ENCODE data around the gene SFXN4. TPM values are rescaled to one million over a fixed set of nuclear protein-coding genes. Genes with fewer than 3 reads are reported as not detected.
"Not testable (repeated sequence)": the region's sequence is repeated elsewhere in the genome, so short reads cannot be mapped to it uniquely, and the experiment has no call there.

Gene SFXN4
- polyA plus RNA-seq, 2 of the 4 experiments (the other 2 are of a cell fraction): 39.3 to 66.0 TPM

DNA sequence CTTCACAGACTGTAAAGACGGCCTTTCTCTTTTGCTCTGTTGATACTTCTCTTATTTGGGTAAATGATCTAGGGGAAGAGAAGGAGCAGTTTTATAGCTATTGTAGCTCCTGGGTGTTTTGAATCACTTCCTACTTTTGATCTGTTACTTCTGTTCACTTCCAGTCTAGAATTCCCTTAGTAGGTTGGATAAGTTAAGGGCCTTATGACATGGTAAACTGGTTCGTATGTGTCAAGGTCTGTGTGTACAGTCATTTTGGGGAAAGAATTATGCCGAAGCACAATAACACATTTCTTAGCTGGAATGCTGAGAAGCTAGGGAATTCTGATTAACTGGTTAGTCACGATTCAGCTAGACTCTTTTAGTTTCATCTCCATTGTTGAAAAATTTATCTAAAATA is 53.5 kb downstream of the SFXN4 start:
- no peak for ATAC-seq
- DNase-seq (ENCODE audit: low read depth in 1 of 2, low spot score in 1 of 2): no peak
- Histone ChIP-seq H3K4me3 (no peak overlapping the region), H3K4me2 (no peak overlapping the region), H3K4me1 (peaks cover 34% of the 10 kb centered on the region), H3K9me3 (no peaks in the 10 kb centered on the region), H3K27ac (peak overlapping the region in 1 of 2 experiments; percentile 14; a peak in 1 of 6 replicates)
- CTCF ChIA-PET: interaction anchor here (0.9 to 1.2 kb wide), 2 partner anchors 8 to 28 kb away, joined by 4 read pairs; partner anchors contain the start of gene DENND10
- POLR2A ChIA-PET: interaction anchor here (1.4 to 2.8 kb wide), 2 partner anchors 8 to 53 kb away, joined by 6 to 32 read pairs; partner anchors contain the start of genes DENND10 and SFXN4
- TF ChIP-seq MAFK (IDR thresholded peaks at IDR 0.05; ENCODE audit: partially characterized antibody): no peak
- FAIRE-seq: no peak
- WGBS (ENCODE audit: missing lambda C conversion rate): 89% methylated on average over 4 of the region's 4 CpGs

DNA sequence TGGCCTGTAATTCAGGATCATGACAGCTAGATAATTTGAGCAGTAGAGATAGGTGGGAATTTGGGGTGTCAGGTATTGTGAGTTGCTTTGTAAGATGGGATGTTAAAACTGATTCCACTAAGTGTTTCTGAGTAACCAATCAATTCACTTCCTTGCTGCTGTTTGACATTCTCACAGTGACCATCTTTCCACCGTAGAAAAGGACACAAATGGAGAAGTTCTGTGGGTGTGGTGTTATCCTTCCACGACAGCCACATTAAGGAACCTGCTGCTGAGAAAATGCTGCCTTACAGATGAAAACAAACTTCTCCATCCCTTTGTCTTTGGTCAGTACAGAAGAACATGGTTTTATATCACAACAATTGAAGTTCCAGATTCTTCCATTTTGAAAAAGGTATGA is 57.7 kb downstream of the SFXN4 start:
- peaks cover 20% of the 10 kb centered on the region; the same call in 2 of the 3 replicates for H3K4me1 ChIP-seq

DNA sequence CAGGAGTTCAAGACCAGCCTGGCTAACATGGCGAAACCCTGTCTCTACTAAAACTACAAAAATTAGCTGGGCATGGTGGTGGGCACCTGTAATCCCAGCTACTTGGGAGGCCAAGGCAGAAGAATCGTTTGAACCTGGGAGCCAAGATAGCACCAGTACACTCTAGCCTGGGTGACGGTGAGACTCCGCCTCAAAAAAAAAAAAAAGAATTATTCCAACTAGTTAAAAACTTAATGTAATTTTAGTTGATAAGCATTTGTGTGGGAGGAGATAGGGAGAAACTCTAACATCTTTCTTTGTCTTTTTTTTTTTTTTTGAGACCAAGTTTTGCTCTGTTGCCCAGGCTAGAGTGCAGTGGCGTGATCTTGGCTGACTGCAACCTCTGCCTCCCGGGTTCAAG is 58.4 kb downstream of the SFXN4 start:
- ATAC-seq; H3K4me2 ChIP-seq; CTCF ChIA-PET; FAIRE-seq; H3K27ac ChIP-seq; H3K9me3 ChIP-seq; DNase-seq (ENCODE audit: low read depth in 1 of 2, low spot score in 1 of 2); POLR2A ChIA-PET; H3K4me3 ChIP-seq: not testable (repeated sequence)
- WGBS (ENCODE audit: missing lambda C conversion rate): 89% methylated on average over 6 of the region's 6 CpGs
- H3K4me1 ChIP-seq: peaks cover 15% of the 10 kb centered on the region; the same call in 2 of the 3 replicates

More for the DNA sequence above, 57.7 kb downstream of the SFXN4 start:
- H3K9me3 ChIP-seq; FAIRE-seq; H3K27ac ChIP-seq; DNase-seq (ENCODE audit: low read depth in 1 of 2, low spot score in 1 of 2); ATAC-seq; CTCF ChIA-PET; H3K4me2 ChIP-seq; POLR2A ChIA-PET; H3K4me3 ChIP-seq: not testable (repeated sequence)
- WGBS (ENCODE audit: missing lambda C conversion rate): 93% methylated on average over 2 of the region's 2 CpGs

DNA sequence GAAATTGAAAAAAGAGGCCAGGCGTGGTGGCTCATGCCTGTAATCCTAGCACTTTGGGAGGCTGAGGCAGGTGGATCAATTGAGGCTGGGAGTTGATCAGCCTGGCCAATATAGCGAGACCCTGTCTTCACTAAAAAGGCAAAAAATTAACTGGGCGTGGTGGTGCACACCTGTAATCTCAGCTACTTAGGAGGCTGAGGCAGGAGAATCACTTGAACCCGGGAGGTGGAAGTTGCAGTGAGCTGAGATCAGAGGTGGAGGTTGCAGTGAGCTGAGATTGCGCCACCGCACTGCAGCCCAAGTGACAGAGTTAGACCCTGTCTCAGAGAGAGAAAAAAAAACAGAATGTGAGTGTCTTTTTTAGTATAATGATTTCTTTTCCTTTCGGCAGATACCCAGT is 59.6 kb downstream of the SFXN4 start:
- FAIRE-seq; DNase-seq (ENCODE audit: low read depth in 1 of 2, low spot score in 1 of 2); H3K4me3 ChIP-seq; H3K27ac ChIP-seq; POLR2A ChIA-PET; CTCF ChIA-PET; H3K9me3 ChIP-seq; ATAC-seq: not testable (repeated sequence)
- WGBS (ENCODE audit: missing lambda C conversion rate): 92% methylated on average over 7 of the region's 7 CpGs
- peak overlapping the region; percentile 92 for H3K4me2 ChIP-seq
- H3K4me1 ChIP-seq: peaks cover 13% of the 10 kb centered on the region; the same call in 2 of the 3 replicates

DNA sequence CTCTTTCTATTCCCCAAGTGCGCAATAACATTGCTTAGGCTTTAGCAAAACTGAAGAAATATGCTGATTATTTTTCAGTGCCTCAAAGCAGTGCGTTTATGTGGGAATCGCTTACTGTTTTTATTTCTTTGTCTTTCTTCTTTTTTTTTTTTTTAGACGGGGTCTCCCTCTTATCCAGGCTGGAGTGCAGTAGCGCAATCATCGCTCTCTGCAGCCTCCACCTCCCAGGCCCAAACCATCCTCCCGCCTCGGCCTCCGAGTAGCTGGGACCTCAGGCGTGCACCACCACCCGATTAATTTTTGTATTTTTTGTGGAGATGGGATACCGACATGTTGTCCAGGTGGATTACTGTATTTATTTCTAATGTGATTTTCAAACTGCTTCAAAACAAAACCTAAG is 60.4 kb downstream of the SFXN4 start:
- WGBS (ENCODE audit: missing lambda C conversion rate): 86% methylated on average over 12 of the region's 12 CpGs
- ChIA-PET POLR2A (interaction anchor here (0.7 to 1.9 kb wide), 7 partner anchors 8 to 94 kb away, joined by 3 to 32 read pairs (median 4); partner anchors contain the start of gene SFXN4), CTCF (interaction anchor here (0.7 to 1.5 kb wide), 3 partner anchors 10 to 30 kb away, joined by 3 to 5 read pairs (median 4); no protein-coding TSS in a partner anchor)
- Histone ChIP-seq H3K4me1 (peaks cover 17% of the 10 kb centered on the region; the same call in 2 of the 3 replicates), H3K27ac (peak overlapping the region; percentile 88 to 99), H3K4me2 (peak overlapping the region; percentile 92), H3K4me3 (peak overlapping the region; percentile 86), H3K9me3 (no peaks in the 10 kb centered on the region)
- DNase-seq (ENCODE audit: low read depth in 1 of 2, low spot score in 1 of 2) (no peak), FAIRE-seq (no peak), ATAC-seq (no peak)
- no peak for TF ChIP-seq HEYL (CRISPR knock-in tag; IDR thresholded peaks at IDR 0.05)
- no peak for TF ChIP-seq TP53 (CRISPR knock-in tag; IDR thresholded peaks at IDR 0.05)
- TF ChIP-seq, protein P1, sequence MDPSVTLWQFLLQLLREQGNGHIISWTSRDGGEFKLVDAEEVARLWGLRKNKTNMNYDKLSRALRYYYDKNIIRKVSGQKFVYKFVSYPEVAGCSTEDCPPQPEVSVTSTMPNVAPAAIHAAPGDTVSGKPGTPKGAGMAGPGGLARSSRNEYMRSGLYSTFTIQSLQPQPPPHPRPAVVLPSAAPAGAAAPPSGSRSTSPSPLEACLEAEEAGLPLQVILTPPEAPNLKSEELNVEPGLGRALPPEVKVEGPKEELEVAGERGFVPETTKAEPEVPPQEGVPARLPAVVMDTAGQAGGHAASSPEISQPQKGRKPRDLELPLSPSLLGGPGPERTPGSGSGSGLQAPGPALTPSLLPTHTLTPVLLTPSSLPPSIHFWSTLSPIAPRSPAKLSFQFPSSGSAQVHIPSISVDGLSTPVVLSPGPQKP (IDR thresholded peaks at IDR 0.05; ENCODE audit: low read depth, low read length): no peak
- TF ChIP-seq, protein P2, sequence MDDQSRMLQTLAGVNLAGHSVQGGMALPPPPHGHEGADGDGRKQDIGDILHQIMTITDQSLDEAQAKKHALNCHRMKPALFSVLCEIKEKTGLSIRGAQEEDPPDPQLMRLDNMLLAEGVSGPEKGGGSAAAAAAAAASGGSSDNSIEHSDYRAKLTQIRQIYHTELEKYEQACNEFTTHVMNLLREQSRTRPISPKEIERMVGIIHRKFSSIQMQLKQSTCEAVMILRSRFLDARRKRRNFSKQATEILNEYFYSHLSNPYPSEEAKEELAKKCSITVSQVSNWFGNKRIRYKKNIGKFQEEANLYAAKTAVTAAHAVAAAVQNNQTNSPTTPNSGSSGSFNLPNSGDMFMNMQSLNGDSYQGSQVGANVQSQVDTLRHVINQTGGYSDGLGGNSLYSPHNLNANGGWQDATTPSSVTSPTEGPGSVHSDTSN (IDR thresholded peaks at IDR 0.05): no peak
- no peak for TF ChIP-seq NR3C1 (IDR thresholded peaks at IDR 0.05)
- no peak for TF ChIP-seq MYC (IDR thresholded peaks at IDR 0.05; ENCODE audit: borderline replicate concordance, low read length)
- TF ChIP-seq MAFK (IDR thresholded peaks at IDR 0.05; ENCODE audit: partially characterized antibody): no peak
- TF ChIP-seq NPAS2 (CRISPR knock-in tag; IDR thresholded peaks at IDR 0.05; ENCODE audit: borderline replicate concordance): no peak
- no peak for TF ChIP-seq RARB (CRISPR knock-in tag; IDR thresholded peaks at IDR 0.05)
- TF ChIP-seq BHLHE40 (IDR thresholded peaks at IDR 0.05; ENCODE audit: low read depth, low read length): no peak
- no peak for TF ChIP-seq POLR2A (IDR thresholded peaks at IDR 0.05; ENCODE audit: low read length)
- no peak for TF ChIP-seq ZFP36 (IDR thresholded peaks at IDR 0.05; ENCODE audit: borderline replicate concordance, partially characterized antibody)
- no peak for TF ChIP-seq HOXB13 (CRISPR knock-in tag; IDR thresholded peaks at IDR 0.05; ENCODE audit: low read depth)
- no peak for TF ChIP-seq EHMT2 (IDR thresholded peaks at IDR 0.05; ENCODE audit: low read depth)
- no peak for TF ChIP-seq MAZ (IDR thresholded peaks at IDR 0.05; ENCODE audit: borderline replicate concordance, low read depth, low read length)
- TF ChIP-seq JUNB (IDR thresholded peaks at IDR 0.05): no peak
- TF ChIP-seq GATA3 (IDR thresholded peaks at IDR 0.05; ENCODE audit: borderline replicate concordance): no peak
